GM12874 (cell line): Measurements from ENCODE around the gene RPL36A.

Experiments used
- CTCF ChIP-seq: IDR thresholded peaks from 2 replicates; pipeline ENCODE4 v1.5.1; 2011; ENCODE audit warnings: low read depth, mild to moderate bottlenecking, control low read depth, low read length, moderate library complexity; ENCODE audit not compliant: insufficient read depth

The RPL36A gene

GRCh38 chrX:101407748-101408531, 17.1 kb downstream of the RPL36A start, which contains the start of the genes GLA and HNRNPH2:
GLA (minus strand) TSS chrX:101407925; CDS start chrX:101407903, 22 bp downstream.
HNRNPH2 (plus strand) TSS chrX:101408222; CDS start chrX:101411989, 3,767 bp downstream.
- no peak for TF ChIP-seq CTCF

DNA sequence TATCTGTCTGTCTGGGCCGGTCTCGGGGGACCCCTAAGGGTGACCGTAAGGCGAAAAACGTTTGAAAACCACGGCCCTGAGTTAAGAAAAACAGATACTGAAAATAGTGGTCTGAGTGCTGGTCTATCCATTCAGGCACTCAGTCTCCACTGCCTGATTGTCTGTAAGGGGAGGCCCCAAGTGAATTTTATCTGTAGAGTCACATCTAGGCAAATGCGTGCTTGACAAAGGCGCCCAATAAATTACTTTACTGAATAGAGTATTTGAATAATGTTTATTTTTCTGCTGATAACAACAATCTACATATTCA, 17.7 kb downstream of the RPL36A start:
- no peak for TF ChIP-seq CTCF

DNA sequence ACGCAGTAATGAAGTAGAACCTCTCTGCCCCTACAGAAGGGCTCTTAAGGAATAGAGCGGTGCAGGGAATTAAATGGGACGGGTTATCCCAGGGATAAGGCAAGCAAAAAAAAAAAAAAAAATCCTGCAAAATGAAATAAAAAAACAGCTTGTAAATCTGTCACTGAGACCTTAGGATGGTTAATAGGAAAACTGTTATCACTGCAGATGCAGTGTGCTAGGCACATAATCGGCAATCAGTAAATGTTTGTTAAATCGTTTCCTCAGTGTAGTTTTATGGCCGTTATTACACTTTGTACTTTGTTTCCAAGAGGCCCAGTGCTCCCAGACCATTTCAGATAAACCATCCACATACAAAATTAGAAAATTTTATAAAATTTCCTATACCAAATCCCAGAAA, 18.2 kb downstream of the RPL36A start:
- TF ChIP-seq CTCF = no peak

GRCh38 chrX:101410461-101410860, 19.6 kb downstream of the RPL36A start:
- no peak for TF ChIP-seq CTCF

DNA sequence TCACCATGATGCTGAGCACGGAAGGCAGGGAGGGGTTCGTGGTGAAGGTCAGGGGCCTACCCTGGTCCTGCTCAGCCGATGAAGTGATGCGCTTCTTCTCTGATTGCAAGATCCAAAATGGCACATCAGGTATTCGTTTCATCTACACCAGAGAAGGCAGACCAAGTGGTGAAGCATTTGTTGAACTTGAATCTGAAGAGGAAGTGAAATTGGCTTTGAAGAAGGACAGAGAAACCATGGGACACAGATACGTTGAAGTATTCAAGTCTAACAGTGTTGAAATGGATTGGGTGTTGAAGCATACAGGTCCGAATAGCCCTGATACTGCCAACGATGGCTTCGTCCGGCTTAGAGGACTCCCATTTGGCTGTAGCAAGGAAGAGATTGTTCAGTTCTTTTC, 21.2 kb downstream of the RPL36A start:
- no peak for TF ChIP-seq CTCF

DNA sequence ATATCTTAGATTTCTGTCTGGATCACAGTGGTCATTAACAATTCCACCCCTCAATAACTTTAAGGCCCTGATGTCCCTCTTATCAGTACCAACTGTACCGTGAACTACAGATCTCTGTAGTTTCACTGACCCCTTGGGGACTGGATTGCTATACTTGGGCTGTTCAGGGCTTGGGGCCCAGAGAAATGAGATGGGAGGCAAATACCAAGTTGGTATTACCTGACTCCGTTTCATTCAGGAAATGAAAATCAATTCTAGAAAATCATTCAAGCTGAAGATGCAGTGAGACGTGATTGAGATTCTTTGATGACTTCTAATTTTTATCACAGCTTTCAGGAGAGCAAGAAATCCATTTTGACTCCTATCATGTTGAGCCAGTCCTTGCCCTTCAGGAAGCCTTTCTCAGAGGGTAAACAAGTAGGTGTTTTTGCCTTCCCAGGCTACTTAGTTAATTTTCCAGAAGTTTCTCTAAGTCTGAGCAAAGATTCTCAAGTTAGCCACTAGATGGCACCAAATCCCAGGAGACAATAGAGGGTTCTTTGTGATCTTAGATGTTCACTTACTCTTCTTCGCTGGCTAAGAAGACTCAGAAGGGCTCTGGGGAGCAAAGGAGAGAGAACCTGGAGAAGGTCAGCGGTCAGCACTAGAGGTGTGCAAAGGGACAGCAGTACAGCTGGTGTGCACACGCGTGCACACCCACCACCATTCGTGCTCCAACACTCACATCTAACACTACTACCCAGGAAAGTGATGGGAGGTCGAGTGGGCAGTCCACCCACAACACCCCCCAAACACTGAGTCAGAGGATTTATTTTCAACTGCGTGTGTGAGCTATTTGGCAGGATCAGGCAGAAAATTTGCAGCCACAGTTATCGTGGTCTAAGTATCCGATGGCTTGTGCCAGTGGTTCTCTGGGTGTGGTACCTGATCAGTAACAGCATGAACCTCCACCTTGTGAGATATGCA, 24.7 kb downstream of the RPL36A start:
- TF ChIP-seq CTCF = peak; percentile 48

GRCh38 chrX:101416691-101417090, 25.9 kb downstream of the RPL36A start:
- TF ChIP-seq CTCF = no peak
